K562 (cell line): ENCODE data around the gene SELENOI. TPM values are rescaled to one million over a fixed set of nuclear protein-coding genes. Genes with fewer than 3 reads are reported as not detected.

Experiments used
- ASH1L ChIP-seq: fragments of 450-650 bp; IDR thresholded peaks from 2 replicates; pipeline ENCODE4 v1.6.1; 2018; ENCODE audit warnings: borderline replicate concordance, mild to moderate bottlenecking, low read depth; ENCODE audit not compliant: partially characterized antibody
- DIDO1 ChIP-seq: fragments of 450-650 bp; IDR thresholded peaks from 2 replicates; pipeline ENCODE4 v1.6.1; 2016; ENCODE audit warnings: low read depth, missing biosample characterization, missing genetic modification characterization
- ELF1 ChIP-seq: fragments of 200-800 bp; sonication (Bioruptor generic); IDR thresholded peaks from 2 replicates; pipeline ENCODE4 v1.6.1; 2016; ENCODE audit warnings: missing genetic modification characterization, missing compliant biosample characterization
- FOXK2 ChIP-seq, 2 experiments: fragments of 450-650 bp; IDR thresholded peaks in 1 of 2; conservative IDR thresholded peaks in 1 of 2; 2 replicates each; pipeline ENCODE4 v1.6.1; 2016; ENCODE audit warnings: low read depth in 2 of 2, mild to moderate bottlenecking in 1 of 2
- HDAC6 ChIP-seq: IDR thresholded peaks from 2 replicates; pipeline ENCODE4 v1.6.1; 2012; ENCODE audit warnings: low read depth, mild to moderate bottlenecking, control low read depth, inconsistent platforms, low read length, moderate library complexity
- HNRNPK ChIP-seq: fragments of 200-400 bp; formaldehyde crosslinking; IDR thresholded peaks from one replicate; pipeline ENCODE4 v1.6.1; 2018; ENCODE audit warnings: mild to moderate bottlenecking, low read depth, low read length; ENCODE audit not compliant: poor library complexity, severe bottlenecking
- HNRNPL ChIP-seq: fragments of 200-400 bp; formaldehyde crosslinking; IDR thresholded peaks from 2 replicates; pipeline ENCODE4 v1.6.1; 2017; ENCODE audit warnings: low read depth, mild to moderate bottlenecking, low read length
- JUNB ChIP-seq: fragments of 450-650 bp; formaldehyde crosslinking; conservative IDR thresholded peaks from 2 replicates; pipeline ENCODE4 v1.4.0; 2020; ENCODE audit warnings: mild to moderate bottlenecking
- MCM5 ChIP-seq: fragments of 450-650 bp; IDR thresholded peaks from 2 replicates; pipeline ENCODE4 v1.6.1; 2016; ENCODE audit warnings: low read depth
- NR3C1 ChIP-seq: sonication (generic); formaldehyde crosslinking; IDR thresholded peaks from 2 replicates; pipeline ENCODE4 v1.8.1; 2022; ENCODE audit warnings: missing genetic modification reagents
- PHB ChIP-seq: fragments of 250-450 bp; sonication (Bioruptor Pico); IDR thresholded peaks from 2 replicates; pipeline ENCODE4 v1.5.0; 2021
- RNF2 ChIP-seq: sonication (generic); IDR thresholded peaks from 2 replicates; pipeline ENCODE4 v1.6.1; 2016
- SMAD3 ChIP-seq: fragments of 450-650 bp; formaldehyde crosslinking; conservative IDR thresholded peaks from 2 replicates; pipeline ENCODE4 v1.4.0; 2020; ENCODE audit warnings: mild to moderate bottlenecking
- ZC3H8 ChIP-seq: fragments of 450-650 bp; IDR thresholded peaks from 2 replicates; pipeline ENCODE4 v1.6.1; 2017
- ZNF57 ChIP-seq: fragments of 450-650 bp; formaldehyde crosslinking; IDR thresholded peaks from 2 replicates; pipeline ENCODE4 v1.4.0; 2020; ENCODE audit warnings: mild to moderate bottlenecking, moderate library complexity
- ZNF668 ChIP-seq: fragments of 250-450 bp; sonication (Bioruptor Pico); IDR thresholded peaks from 2 replicates; pipeline ENCODE4 v1.8.0; 2022; ENCODE audit warnings: mild to moderate bottlenecking, inconsistent platforms
- ZNF695 ChIP-seq: fragments of 450-650 bp; formaldehyde crosslinking; IDR thresholded peaks from 2 replicates; pipeline ENCODE4 v1.4.0; 2020; ENCODE audit warnings: mild to moderate bottlenecking, moderate library complexity
- ZZZ3 ChIP-seq: fragments of 450-650 bp; IDR thresholded peaks from 2 replicates; pipeline ENCODE4 v1.6.1; 2016; ENCODE audit warnings: antibody characterized with exemption, mild to moderate bottlenecking, moderate library complexity
- polyA plus RNA-seq, 8 experiments: library from polyadenylated mRNA; depleted of rRNA in 4 of 8; stranded (reverse) in 5 of 8; unstranded in 3 of 8; fragments of >200 nt; fragmentation: Nextera tagmentation in 2 of 8; fragmentation: Illumina TruSeq in 1 of 8; extraction: Ambion mirVana in 2 of 8; extraction: Trizol in 1 of 8; gene quantifications; 2 replicates each; pipeline versions ENCODE4 v1.2.1 to v1.2.3, GENCODE V29; 2011 to 2014; ENCODE audit warnings: inconsistent platforms in 1 of 8, missing spikeins in 1 of 8
- total RNA-seq, 7 experiments: library from RNA; depleted of rRNA in 6 of 7; stranded (reverse); fragments of >200 nt in 6 of 7; fragmentation: Illumina TruSeq in 2 of 7; extraction: Trizol in 2 of 7; gene quantifications; 2 replicates each; pipeline versions ENCODE4 v1.2.1 to v1.2.3, GENCODE V29; 2011 to 2021; ENCODE audit warnings: low replicate concordance in 1 of 7
- TF ChIP-seq, protein P1 (sequence below): IDR thresholded peaks from 2 replicates; pipeline ENCODE4 v1.6.1; 2016; ENCODE audit warnings: missing genetic modification characterization, missing compliant biosample characterization
- TF ChIP-seq, protein P2 (sequence below): fragments of 250-450 bp; sonication (Bioruptor Pico); IDR thresholded peaks from 2 replicates; pipeline ENCODE4 v1.5.0; 2020; ENCODE audit warnings: mild to moderate bottlenecking
- TF ChIP-seq, protein P3 (sequence below): sonication (generic); formaldehyde crosslinking; IDR thresholded peaks from 2 replicates; pipeline ENCODE4 v1.8.1; 2023; ENCODE audit warnings: mild to moderate bottlenecking, missing genetic modification reagents
- TF ChIP-seq, protein P4 (sequence below): fragments of 250-450 bp; sonication (Bioruptor Pico); IDR thresholded peaks from 2 replicates; pipeline ENCODE4 v1.9.0; 2021; ENCODE audit warnings: mild to moderate bottlenecking
- TF ChIP-seq, protein P5 (sequence below): IDR thresholded peaks from 2 replicates; pipeline ENCODE4 v1.6.1; 2014; ENCODE audit warnings: antibody characterized with exemption

The SELENOI gene
- total and polyA plus RNA-seq, 9 of the 15 experiments (the other 6 are each of a cell fraction or from before 2014, with no cell fraction given), result 9.6 to 46.9 (median 24.4) TPM

DNA sequence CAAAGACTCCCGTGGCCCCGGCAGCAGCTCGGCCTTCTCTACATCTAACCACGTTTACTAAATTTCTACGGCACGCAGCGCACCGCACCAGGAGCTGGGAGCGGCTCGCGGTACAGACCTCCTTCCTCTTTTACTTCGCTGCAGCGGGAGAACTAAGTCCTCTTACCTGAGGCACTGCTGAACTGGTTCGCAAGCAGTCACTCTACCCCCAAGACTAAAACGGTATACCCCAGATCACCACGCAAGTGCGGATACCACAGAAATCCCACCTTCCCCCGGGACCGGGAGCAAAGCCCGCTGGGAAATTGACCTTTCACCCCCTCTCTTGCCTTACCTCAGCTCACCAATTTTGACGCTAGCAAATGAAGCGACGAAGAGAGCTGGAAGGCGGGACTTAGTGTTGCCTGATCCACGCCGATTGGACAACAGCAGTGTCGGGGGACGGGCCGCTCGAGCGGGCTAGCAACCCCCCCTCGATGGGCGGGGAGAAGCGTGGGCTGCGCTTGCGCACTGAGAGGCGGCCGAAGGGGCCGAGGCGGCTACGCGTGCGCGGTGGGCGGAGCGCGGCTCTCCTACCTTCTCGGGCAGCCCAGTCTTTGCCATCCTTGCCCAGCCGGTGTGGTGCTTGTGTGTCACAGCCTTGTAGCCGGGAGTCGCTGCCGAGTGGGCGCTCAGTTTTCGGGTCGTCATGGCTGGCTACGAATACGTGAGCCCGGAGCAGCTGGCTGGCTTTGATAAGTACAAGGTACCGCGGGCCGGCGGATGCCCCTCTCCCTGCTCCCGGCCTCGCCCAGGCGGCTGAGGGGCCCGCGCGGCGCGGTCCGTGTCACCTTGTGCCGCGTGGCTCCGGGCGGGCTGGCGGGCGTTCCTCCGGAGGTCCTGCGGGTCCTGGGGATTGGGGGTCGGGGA, at the start of gene SELENOI (continued):
- TF ChIP-seq MCM5 (no peak), HNRNPL (peak; percentile 97), ZNF57 (no peak), HDAC6 (no peak), FOXK2 (conservative IDR thresholded peaks at IDR 0.05 in 1 of 2, IDR thresholded peaks at IDR 0.05 in 1 of 2; ENCODE audit: low read depth in 2 of 2) (peak; percentile 81 to 86), ZNF668 (CRISPR knock-in tag) (no peak), JUNB (CRISPR knock-in tag) (no peak), PHB (CRISPR knock-in tag) (peak; percentile 84; the same call in 1 of the 2 replicates), ZZZ3 (no peak), ELF1 (no peak), ZC3H8 (no peak), ASH1L (peak; percentile 78), ZNF695 (CRISPR knock-in tag) (no peak), NR3C1 (CRISPR knock-in tag) (no peak), DIDO1 (tag) (0 out of 2 replicates have a peak, but pooled peaks have one; percentile 72), RNF2 (peak; percentile 41; the same call in 1 of the 2 replicates), SMAD3 (CRISPR knock-in tag) (0 out of 2 replicates have a peak, but pooled peaks have one; percentile 5), HNRNPK (no peak)
- TF ChIP-seq, protein P1, sequence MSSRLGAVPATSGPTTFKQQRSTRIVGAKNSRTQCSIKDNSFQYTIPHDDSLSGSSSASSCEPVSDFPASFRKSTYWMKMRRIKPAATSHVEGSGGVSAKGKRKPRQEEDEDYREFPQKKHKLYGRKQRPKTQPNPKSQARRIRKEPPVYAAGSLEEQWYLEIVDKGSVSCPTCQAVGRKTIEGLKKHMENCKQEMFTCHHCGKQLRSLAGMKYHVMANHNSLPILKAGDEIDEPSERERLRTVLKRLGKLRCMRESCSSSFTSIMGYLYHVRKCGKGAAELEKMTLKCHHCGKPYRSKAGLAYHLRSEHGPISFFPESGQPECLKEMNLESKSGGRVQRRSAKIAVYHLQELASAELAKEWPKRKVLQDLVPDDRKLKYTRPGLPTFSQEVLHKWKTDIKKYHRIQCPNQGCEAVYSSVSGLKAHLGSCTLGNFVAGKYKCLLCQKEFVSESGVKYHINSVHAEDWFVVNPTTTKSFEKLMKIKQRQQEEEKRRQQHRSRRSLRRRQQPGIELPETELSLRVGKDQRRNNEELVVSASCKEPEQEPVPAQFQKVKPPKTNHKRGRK, result no peak
- TF ChIP-seq, protein P2, sequence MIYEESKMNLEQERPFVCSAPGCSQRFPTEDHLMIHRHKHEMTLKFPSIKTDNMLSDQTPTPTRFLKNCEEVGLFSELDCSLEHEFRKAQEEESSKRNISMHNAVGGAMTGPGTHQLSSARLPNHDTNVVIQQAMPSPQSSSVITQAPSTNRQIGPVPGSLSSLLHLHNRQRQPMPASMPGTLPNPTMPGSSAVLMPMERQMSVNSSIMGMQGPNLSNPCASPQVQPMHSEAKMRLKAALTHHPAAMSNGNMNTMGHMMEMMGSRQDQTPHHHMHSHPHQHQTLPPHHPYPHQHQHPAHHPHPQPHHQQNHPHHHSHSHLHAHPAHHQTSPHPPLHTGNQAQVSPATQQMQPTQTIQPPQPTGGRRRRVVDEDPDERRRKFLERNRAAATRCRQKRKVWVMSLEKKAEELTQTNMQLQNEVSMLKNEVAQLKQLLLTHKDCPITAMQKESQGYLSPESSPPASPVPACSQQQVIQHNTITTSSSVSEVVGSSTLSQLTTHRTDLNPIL (CRISPR knock-in tag), result no peak
- TF ChIP-seq, protein P3, sequence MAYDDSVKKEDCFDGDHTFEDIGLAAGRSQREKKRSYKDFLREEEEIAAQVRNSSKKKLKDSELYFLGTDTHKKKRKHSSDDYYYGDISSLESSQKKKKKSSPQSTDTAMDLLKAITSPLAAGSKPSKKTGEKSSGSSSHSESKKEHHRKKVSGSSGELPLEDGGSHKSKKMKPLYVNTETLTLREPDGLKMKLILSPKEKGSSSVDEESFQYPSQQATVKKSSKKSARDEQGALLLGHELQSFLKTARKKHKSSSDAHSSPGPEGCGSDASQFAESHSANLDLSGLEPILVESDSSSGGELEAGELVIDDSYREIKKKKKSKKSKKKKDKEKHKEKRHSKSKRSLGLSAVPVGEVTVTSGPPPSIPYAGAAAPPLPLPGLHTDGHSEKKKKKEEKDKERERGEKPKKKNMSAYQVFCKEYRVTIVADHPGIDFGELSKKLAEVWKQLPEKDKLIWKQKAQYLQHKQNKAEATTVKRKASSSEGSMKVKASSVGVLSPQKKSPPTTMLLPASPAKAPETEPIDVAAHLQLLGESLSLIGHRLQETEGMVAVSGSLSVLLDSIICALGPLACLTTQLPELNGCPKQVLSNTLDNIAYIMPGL (CRISPR knock-in tag), result 0 out of 2 replicates have a peak, but pooled peaks have one; percentile 34
- TF ChIP-seq, protein P4, sequence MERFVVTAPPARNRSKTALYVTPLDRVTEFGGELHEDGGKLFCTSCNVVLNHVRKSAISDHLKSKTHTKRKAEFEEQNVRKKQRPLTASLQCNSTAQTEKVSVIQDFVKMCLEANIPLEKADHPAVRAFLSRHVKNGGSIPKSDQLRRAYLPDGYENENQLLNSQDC (CRISPR knock-in tag), result no peak; the same call in 1 of the 2 replicates
- TF ChIP-seq, protein P5, sequence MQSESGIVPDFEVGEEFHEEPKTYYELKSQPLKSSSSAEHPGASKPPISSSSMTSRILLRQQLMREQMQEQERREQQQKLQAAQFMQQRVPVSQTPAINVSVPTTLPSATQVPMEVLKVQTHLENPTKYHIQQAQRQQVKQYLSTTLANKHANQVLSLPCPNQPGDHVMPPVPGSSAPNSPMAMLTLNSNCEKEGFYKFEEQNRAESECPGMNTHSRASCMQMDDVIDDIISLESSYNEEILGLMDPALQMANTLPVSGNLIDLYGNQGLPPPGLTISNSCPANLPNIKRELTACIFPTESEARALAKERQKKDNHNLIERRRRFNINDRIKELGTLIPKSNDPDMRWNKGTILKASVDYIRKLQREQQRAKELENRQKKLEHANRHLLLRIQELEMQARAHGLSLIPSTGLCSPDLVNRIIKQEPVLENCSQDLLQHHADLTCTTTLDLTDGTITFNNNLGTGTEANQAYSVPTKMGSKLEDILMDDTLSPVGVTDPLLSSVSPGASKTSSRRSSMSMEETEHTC, result no peak
